ENCODE data around the gene NFASC. TPM values are rescaled to one million over a fixed set of nuclear protein-coding genes. Genes with fewer than 3 reads are reported as not detected.

The NFASC gene
- polyA plus RNA-seq, 12 donors, result 1.0 to 2.5 (median 1.3) TPM; not detected in 1

- DNase-seq, result no peak
These were observed 132.9 kb downstream of the NFASC start for GRCh38 chr1:205003358-205004131.

- DNase-seq, result no peak
These were observed 133.7 kb downstream of the NFASC start for GRCh38 chr1:205004351-205004750.

GRCh38 chr1:205008896-205009295 lies 138.2 kb downstream of the NFASC start:
- no peak for DNase-seq

- no peak for DNase-seq
These were observed 139.0 kb downstream of the NFASC start for GRCh38 chr1:205009670-205010069.

GRCh38 chr1:205012391-205013140 lies 141.9 kb downstream of the NFASC start:
- no peak for DNase-seq

GRCh38 chr1:205013683-205014367 lies 143.2 kb downstream of the NFASC start:
- peak; percentile 65 for DNase-seq

- DNase-seq, result no peak
These were observed 144.1 kb downstream of the NFASC start for GRCh38 chr1:205014783-205015182.

- DNase-seq, result no peak
These were observed 144.6 kb downstream of the NFASC start for GRCh38 chr1:205015241-205015640.

GRCh38 chr1:205016075-205016474 lies 145.4 kb downstream of the NFASC start:
- no peak for DNase-seq

GRCh38 chr1:205016584-205016983 lies 145.9 kb downstream of the NFASC start:
- no peak for DNase-seq

- no peak for DNase-seq
These were observed 146.3 kb downstream of the NFASC start for GRCh38 chr1:205017001-205017400.

- DNase-seq, result no peak
These were observed 147.1 kb downstream of the NFASC start for GRCh38 chr1:205017766-205018165.

- DNase-seq, result no peak
These were observed 147.7 kb downstream of the NFASC start for GRCh38 chr1:205018381-205018780.

- DNase-seq, result no peak
These were observed 149.8 kb downstream of the NFASC start for GRCh38 chr1:205020466-205020865.

- no peak for DNase-seq
These were observed 154.0 kb downstream of the NFASC start for GRCh38 chr1:205024679-205025078.

- DNase-seq, result no peak
These were observed 154.6 kb downstream of the NFASC start for GRCh38 chr1:205025239-205025638.

GRCh38 chr1:205026181-205026580 lies 155.5 kb downstream of the NFASC start:
- DNase-seq, result no peak

GRCh38 chr1:205028390-205028789 lies 157.7 kb downstream of the NFASC start:
- DNase-seq, result no peak

- DNase-seq, result no peak
These were observed 158.3 kb downstream of the NFASC start for GRCh38 chr1:205028924-205029323.

- DNase-seq, result no peak
These were observed 159.6 kb downstream of the NFASC start for GRCh38 chr1:205030241-205030640.

GRCh38 chr1:205030896-205031295 lies 160.2 kb downstream of the NFASC start:
- no peak for DNase-seq

GRCh38 chr1:205032508-205032907 lies 161.8 kb downstream of the NFASC start:
- DNase-seq, result no peak

- DNase-seq, result no peak
These were observed 166.9 kb downstream of the NFASC start for GRCh38 chr1:205037539-205037938.
